Limb (tissue), 2 donors: ENCODE results near the gene SLC10A7.

Experiments
- DNase-seq, 2 donors: peaks; one replicate each; pipeline ENCODE4 v3.0.0-alpha.2; 2016; ENCODE audit errors: extremely low spot score in 2 of 2

Gene SLC10A7

DNA sequence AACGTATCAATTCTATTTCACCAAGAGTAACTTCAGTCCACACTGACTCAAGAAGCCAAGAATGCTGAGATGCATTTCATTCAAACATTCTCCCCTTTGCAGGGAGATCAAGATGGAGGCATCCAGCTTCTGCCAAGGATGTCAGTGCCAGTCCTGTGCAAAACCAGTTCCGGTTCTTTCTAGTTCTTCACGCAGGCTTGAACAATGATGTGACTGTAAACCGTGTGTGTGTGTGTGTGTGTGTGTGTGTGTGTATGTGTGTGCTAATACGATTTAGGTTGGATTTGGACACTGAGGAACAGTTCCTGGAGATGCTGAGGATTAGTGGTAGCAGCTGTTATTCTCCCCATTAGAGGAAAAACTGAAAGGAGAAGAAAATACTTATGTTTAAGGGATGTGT, 307.5 kb downstream of the SLC10A7 start, which contains the start of gene REELD1:
Gene REELD1, plus strand, starts transcription at position 301 of the 400 bp plus-strand sequence. CDS start 2,415 bp downstream, outside the sequence.
- no peak for DNase-seq

DNA sequence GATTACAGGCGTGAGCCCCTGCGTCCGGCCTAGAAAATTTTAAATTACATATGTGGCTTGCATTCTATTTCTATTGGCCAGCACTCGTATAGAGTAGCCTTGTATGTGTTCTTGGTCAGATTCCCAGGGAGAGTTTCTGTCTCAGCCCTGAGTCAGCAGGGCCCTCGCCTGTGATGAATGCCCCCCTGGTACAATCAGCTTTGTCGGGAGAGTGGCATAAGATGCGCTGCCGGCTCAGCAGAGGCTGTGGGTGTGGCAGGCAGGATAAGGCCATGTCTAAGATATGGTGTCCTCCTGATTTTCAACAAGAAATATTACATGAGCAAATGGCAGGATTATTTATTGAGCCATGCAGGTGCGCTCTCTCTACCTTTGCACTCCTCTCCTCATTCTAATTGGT, 309.0 kb downstream of the SLC10A7 start:
- DNase-seq, result no peak

DNA sequence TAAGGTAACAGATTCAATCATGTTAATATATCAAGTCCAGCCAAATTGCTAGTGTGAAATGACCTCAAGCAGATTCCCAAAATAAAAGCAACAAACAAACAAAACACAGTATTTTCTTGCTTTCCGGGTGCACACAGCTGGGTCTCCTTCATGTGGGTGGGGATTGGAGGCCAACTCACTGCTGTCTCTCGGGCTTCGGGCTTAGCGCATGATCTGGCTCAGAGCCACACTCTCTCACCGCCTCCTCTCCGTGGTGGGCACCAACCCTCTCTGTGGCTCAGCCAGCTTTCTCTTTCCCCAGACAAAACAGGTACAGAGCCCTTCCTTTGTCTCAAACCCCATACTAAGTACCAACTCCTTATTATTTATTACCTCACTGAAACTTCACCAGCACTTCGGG, 310.3 kb downstream of the SLC10A7 start:
- no peak for DNase-seq

DNA sequence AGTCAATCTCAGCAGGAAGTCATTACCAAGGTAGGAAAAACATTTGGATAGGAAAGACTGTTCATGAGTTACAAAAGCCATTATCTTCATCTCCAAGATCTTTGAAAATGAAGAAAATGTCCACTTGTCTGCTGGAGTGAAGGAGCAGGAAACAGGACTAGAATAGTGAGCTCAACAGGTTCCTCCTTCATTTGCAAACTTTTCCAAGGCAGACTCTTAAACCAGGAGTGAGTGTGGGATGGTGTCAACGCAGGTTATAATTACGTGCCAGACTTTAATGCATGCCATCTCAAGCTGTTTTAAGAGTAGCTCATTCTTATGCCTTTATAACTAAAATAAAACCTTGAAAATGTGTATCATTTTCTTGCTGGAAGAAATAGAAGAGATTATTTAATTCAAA, 310.9 kb downstream of the SLC10A7 start:
- no peak for DNase-seq

DNA sequence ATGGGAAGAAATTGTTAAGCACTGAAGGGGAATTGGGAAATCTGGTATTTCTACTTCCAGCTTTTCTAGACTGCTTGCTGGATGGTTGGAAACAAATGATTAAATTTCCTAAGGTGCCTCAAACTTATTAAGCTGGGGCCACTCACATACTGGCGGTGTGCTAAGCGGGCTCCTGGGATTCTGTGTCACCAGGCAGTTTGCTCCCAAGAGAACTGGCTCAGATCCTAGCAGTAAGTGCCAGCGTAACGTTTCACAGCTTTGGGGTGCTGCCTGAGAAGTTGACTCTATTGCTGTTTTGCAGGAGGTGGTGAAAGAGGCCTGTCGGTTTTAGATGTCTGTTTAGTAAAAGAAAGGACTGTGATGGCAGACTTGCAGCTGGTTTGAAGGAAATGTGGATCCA, 314.3 kb downstream of the SLC10A7 start:
- no peak for DNase-seq
